Activated T-helper 9 cell treated with anti-CD3 and anti-CD28 coated beads, Interleukin-2, amount 50 U/mL, for 16 hours (primary cell): ENCODE measurements around the gene PNKD.

Experiments used
- DNase-seq: peaks from one replicate; pipeline ENCODE4 v3.0.0-alpha.2; 2020; ENCODE audit warnings: low read depth

PNKD gene

DNA sequence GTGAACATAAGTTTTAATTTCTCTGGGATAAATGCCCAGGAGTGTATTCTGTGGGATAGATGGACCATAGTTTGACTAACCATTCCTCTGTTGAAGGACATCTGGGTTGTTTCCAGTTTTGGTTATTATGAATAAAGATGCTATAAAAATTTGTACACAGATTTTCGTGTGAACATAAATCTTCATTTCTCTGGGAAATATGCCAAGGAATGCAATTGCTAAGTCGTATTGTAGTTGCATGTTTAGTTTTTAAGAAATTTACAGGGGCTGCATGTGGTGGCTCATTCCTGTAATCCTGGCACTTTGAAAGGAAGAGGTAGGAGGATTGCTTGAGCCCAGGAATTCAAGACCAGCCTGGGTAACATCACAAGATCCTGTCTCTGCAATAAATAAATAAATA, 104.9 kb downstream of the PNKD start:
- DNase-seq, result no peak

DNA sequence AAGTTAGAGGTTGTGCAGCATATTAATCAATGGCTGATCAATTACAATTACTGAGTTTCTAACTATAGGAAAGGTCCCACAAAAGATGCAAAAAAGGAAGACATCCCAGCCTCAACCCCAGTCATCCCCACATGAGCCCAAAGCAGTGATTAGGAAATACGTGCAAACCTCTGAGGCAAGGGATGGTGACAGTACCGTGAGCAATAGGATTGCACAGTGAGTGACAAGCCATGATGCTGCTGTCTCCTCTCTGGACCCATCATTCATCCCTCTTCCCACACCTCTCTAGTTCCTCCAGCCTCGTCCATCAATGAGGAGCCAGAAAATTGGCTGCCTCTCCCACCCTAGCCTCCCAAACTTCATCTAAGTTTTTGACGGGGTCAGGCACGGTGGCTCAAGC, 107.7 kb downstream of the PNKD start:
- no peak for DNase-seq

DNA sequence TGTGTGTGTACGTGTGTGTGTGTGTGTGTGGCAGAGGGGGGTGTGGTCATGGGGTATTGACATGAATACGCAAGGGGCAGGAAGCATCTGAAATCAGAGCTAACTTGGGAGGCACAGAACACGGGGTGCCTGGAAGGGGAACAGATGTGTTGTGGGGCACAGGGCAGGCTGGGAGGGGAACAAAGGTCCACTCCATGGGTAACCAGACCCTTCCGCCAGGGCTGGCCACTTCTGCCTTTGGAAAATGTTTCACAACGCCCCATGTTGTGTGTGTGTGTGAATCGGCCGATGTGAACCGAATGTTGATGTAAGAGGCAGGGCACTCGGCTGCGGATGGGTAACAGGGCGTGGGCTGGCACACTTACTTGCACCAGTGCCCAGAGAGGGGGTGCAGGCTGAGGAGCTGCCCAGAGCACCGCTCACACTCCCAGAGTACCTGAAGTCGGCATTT, 111.6 kb downstream of the PNKD start, which contains the start of gene SLC11A1:
Gene SLC11A1 (plus strand): TSS at position 358 of the 451 bp plus-strand sequence. CDS start 96 bp downstream, outside the sequence.
- no peak for DNase-seq

DNA sequence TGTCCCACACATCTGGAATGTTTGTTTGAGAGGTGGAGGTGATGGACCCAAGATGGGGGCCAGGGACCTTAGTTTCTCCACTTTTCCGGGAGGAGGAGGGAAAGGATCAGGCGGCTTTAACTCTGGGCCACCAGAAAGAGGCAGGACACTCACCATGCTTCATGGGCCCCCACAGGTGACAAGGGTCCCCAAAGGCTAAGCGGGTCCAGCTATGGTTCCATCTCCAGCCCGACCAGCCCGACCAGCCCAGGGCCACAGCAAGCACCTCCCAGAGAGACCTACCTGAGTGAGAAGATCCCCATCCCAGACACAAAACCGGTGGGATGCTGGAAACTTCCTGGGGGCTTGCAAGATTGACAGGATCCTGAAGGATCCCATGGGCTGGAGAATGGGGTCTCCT, 112.5 kb downstream of the PNKD start:
- no peak for DNase-seq

DNA sequence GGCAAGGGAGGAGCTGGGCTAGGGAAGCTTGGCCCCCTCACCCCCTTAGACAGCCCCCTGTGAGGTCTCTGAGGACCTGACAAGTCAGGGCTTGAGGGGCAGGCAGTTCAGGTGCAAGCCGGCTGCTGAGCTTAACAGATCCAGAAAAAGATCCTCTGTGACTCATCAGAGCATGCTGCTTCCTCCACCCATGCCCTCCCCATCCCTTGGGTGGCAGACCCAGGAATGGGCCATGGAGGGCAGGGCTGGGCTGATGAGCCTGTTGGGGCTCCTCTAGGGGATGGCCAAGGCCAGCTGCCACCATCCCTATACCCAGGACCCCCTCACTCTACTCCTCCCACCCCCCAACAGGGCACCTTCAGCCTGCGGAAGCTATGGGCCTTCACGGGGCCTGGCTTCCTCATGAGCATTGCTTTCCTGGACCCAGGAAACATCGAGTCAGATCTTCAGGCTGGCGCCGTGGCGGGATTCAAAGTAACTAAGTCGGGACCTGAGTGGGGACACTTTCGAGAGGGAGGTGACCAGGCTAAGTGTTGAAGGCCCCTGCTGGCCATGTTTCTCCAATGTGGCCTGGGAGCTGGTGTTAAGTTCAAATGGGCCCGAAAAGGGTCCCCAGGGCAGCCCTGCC, 113.7 kb downstream of the PNKD start:
- no peak for DNase-seq

DNA sequence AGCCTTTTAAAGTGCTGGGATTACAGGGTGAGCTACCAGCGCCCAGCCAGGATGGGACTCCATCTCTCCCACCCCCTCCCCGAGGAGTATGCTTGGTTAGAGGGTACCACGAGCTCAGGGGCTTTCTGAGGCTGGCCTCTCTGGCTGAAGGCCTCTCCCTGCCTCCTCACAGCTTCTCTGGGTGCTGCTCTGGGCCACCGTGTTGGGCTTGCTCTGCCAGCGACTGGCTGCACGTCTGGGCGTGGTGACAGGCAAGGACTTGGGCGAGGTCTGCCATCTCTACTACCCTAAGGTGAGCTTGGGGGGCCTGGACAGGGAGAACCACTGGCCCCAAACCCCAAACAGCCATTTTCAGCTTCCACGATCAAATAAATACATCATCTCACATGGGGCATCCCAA, 114.7 kb downstream of the PNKD start:
- no peak for DNase-seq

DNA sequence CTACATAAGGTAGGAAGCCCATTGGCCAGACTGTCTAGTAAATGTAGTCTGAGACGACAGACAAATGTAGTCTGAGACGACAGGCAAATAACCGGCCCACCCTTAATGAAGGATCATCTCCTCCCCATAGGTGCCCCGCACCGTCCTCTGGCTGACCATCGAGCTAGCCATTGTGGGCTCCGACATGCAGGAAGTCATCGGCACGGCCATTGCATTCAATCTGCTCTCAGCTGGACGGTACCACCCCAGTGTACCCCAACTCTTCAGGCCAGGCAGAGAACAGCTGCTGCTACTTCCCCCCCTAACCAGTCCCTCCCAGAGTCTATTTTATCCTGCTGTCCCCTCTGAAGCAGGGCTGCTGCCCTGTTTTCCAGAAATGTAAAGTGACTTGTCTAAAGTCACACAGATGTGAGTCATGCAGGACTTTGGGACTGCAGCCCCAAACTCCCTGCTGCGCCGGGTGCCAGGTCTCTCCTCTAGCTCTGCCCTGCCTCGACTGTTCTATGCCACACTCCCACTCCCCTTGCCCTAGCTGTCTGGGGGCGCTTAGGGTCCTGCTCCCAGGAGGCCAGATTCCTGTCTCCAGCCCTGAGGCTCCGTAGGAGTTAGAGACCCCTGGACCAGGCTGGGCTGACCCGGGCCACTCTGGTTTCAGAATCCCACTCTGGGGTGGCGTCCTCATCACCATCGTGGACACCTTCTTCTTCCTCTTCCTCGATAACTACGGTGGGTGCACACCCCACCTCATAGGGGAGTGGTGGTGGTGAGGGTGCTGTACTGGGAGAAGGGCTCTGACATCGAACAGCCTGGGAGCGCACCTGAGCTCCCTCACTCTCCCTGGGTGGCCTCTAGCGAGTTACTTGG, 116.4 kb downstream of the PNKD start:
- no peak for DNase-seq

DNA sequence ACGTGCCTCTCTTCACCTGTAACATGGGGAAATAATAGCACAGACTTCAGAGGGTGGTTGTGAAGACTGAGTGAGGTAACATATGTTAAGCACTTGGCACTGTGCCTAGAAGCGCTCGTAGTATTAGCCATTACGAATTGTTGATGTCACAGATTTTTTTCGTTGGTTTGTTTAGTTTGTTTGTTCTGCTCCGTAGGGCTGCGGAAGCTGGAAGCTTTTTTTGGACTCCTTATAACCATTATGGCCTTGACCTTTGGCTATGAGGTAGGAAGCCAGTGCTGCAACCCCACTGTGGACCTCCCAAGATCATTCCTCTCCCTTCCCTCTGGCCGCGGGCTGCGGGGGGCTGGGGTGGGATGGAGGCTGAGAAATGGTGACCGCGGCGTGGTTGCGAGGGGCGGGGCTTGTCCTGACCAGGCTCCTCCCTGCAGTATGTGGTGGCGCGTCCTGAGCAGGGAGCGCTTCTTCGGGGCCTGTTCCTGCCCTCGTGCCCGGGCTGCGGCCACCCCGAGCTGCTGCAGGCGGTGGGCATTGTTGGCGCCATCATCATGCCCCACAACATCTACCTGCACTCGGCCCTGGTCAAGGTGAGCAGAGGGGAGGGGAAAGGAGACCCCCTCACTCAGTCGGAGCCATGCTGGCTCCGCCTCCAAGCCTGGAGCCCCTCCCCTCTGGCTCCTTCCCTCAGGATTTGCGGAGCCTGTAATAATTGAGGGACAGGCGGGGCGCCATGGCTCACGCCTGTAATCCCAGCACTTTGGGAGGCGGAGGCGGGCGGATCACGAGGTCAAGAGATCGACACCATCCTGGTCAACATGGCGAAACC, 117.3 kb downstream of the PNKD start:
- DNase-seq, result no peak

DNA sequence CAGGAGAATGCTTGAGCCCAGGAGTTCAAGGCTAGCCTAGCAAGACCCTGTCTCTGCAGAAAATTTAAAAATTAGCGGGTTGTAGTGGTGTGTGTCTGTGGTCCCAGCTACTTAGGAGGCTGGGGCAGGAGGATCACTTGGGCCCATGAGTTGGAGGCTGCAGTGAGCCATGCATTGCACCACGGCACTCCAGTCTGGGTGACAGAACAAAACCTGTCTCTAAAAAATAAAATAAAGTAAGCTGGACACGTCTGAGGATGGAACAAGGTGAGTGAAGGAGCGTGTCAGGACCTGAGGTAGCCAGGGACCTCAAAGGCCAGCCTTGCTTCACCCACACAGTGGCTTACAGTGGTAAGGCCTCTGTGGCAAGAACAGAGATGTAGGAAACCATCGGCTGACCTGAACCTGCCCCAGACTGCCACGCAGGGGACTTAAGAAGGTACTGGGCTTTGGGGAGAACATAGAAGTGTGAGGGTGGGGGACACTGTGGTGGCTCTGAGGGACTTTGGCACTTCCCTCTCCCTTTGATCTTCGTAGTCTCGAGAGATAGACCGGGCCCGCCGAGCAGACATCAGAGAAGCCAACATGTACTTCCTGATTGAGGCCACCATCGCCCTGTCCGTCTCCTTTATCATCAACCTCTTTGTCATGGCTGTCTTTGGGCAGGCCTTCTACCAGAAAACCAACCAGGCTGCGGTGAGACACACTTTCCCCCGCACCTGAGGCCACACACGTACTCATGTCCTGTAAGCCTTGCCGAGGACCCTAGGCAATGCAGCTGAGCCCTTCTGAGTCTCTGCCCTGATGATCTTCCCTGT, 119.2 kb downstream of the PNKD start:
- DNase-seq, result no peak

DNA sequence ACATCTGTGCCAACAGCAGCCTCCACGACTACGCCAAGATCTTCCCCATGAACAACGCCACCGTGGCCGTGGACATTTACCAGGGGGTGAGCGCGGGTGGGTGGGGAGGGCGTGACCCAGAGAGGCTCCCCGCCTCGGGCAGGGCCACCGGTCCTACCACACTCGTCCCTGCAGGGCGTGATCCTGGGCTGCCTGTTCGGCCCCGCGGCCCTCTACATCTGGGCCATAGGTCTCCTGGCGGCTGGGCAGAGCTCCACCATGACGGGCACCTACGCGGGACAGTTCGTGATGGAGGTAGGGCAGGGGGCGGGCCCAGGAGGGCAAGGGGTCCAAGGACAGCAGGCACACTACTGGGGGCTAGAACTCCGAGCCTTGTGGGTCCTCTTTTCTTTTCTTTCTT, 120.9 kb downstream of the PNKD start:
- DNase-seq, result no peak

DNA sequence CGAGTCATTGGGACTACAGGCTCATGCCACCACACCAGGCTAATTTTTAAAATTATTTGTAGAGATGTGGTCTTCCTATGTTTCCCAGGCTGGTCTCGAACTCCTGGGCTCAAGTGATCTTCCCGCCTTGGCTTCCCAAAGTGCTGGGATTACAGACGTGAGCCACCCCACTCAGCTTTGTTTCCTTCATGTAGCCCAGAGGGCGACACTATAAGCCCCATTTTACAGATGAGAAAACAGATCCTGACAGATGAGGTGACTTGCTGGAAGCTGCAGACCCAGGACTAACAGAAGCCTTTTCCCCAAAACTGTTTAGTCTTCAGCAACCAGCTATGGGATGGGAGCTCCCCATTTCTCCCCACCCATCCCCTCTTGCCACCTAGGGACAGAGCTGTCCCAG, 122.1 kb downstream of the PNKD start:
- DNase-seq, result no peak

DNA sequence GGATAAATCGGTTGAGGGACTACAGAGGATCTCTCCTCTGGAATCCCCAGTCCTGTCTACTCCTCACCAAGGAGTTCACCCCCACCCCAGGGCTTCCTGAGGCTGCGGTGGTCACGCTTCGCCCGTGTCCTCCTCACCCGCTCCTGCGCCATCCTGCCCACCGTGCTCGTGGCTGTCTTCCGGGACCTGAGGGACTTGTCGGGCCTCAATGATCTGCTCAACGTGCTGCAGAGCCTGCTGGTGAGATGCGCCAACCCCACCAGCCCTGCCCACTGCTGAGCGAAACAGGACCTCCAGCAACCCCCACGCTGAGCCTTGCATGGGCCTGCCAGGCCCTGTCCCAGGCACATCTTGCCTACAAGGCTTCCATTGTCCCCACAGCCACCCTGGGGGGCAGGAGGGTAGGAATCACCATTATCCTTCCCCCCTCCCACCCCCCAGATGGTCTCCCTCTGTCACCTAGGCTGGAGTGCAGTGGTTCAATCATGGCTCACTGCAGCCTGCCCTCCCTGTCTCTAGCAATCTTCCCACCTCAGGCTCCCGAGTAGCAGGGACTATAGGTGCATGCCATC, 122.7 kb downstream of the PNKD start:
- no peak for DNase-seq

DNA sequence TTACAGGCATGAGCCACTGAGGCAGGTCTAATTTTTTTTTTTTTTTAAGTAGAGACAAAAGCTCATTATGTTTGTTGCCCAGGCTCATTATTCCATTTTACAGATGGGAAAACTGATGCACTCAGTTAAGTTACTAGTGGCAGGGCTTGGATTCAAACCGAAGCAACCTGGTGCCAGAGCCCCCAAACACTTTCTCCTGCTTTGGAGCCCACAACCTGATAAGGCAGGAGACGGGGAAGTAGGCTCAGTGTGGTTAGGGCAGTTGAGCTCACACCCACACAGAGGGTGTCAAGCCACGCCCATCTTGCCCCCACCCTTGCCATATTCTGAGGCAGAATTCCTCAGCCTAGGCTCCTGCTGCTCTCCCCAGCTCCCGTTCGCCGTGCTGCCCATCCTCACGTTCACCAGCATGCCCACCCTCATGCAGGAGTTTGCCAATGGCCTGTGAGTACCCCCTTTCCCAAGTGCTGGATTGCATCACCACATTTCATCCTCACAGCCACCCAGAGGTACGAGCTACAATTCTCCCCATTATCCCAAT, 123.5 kb downstream of the PNKD start:
- no peak for DNase-seq

DNA sequence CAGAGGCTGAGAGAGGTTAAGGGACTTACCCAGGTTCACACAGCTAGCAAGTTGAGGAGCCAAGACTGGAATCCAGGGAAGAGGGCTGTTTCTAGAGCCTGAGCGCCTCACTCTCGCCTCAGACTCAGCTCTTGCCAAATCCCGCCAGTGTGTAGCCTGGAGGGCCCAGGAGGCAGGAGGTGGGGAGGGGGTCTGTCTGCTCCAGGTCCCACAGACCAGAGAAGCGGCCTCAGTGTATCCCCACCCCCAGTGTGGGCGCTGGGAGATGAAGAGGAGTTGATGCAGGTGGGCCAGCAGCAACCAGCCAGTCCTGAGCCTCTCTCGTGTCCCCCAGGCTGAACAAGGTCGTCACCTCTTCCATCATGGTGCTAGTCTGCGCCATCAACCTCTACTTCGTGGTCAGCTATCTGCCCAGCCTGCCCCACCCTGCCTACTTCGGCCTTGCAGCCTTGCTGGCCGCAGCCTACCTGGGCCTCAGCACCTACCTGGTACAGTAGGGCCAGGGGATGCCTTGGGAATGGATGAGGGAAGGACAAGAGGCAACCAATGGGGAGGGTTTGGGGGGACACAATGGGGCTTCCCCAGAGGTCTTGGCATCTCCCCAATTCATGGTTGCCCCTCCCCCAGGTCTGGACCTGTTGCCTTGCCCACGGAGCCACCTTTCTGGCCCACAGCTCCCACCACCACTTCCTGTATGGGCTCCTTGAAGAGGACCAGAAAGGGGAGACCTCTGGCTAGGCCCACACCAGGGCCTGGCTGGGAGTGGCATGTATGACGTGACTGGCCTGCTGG, 124.2 kb downstream of the PNKD start:
- no peak for DNase-seq

DNA sequence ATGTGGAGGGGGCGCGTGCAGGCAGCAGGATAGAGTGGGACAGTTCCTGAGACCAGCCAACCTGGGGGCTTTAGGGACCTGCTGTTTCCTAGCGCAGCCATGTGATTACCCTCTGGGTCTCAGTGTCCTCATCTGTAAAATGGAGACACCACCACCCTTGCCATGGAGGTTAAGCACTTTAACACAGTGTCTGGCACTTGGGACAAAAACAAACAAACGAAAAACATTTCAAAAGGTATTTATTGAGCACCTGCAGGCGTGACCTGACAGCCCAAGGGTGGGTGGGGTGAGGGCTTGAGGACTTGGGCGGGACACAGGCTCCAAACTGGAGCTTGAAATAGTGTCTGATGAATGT, 124.7 kb downstream of the PNKD start:
- DNase-seq, result no peak

DNA sequence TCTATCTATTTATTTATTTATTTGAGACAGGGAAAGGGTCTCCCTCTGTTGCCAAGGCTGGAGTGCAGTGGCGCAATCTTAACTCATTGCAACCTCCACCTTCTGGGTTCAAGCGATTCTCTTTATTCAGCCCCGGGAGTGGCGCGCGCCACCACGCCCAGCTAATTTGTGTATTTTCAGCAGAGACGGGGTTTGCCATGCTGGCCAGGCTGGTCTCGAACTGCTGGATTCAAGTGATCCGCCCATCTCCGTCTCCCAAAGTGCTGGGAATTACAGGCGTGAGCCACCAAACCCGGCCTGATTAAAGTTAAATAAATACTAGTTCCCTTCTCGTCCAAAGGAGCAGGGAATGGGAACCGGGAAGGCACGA, 125.1 kb downstream of the PNKD start:
- DNase-seq, result no peak

DNA sequence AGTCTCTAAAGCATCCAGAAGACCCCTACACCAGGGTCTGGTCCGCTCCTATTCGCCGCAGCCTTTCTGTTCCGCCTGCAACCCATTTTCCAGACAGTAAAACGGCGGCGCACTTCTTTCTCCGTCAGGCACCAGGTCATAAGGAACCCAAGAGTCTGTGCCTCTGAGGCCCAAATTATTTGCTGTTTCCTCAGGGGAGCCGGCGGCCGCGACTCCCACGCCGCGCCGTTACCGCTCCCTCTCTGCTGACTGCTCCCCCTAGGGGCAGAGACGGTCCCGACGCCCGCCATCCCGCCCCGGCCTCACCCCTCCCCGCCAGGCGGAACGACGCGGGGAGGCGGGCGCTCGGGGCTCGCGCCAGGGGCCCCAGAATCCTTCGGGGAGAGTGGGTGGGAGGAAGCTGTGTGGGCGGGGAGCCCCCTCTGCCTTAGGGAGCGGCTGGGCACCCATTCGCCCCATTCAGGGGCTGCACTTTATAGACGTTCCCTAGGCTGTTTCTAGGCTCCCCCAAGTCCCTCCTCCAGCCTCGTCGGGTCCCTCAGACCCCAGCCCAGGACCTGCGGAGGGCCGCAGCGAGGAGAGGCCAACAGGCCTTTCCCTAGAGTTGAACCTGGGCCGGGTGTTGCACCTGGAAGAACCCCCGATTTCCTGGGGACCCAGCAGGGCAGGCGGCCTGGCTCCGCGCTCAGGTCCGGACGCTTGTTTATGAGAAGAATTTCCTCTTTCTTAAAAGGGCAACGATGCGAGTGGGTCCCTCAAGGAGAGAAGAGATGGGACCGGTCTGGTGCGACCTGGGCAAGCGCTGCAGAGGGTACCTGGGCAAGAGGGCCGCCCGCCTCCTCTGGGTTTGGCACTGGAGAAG, 125.7 kb downstream of the PNKD start:
- DNase-seq, result peak; percentile 90
